ENCODE measurements around the gene RBBP8NL.
"Not testable (repeated sequence)": the region's sequence is repeated elsewhere in the genome, so short reads cannot be mapped to it uniquely, and the experiment has no call there.

The RBBP8NL gene

DNA sequence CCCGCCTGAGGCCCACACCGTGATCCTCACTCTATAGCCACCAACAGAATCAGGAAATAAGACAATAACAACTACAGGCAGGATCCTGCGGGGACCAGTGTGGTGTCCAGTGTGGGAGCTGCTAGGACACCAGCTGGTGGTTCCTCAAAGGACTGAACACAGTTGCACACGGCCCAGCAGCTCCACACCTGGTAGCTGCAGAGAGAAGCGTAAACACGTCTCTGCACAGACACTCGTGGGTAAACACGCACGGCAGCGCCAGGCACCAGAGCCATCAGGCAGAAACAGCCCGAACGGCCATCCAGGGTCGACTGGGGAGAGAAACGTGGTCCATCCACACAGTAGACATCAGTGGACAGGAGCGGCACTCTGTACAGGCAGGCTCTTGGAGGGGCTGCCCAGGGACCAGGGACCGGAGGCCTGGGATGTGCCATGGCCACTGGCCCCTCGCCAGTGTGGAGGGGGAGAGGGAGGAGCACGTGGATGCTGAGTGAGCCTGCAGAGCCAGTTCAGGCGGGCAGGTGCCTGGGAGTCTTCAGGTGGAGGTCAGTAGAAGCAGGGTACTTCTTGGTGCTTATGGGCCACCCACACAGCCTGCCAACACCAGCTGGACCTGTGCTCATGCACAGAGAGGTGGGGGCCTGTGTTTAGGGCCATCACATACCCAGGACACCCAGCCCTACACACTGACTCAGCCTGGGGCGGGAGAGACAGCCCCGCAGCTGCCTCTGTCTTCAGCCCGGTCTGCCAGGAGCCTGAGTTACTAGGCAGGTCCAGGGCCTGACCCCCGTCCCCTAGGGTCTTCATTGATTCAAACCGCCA is 52.8 kb downstream of the RBBP8NL start:
- DNase-seq (ENCODE audit: low read depth): no peak

GRCh38 chr20:62373631-62374179 is 53.6 kb downstream of the RBBP8NL start:
- DNase-seq (ENCODE audit: low read depth): not testable (repeated sequence)

- DNase-seq (ENCODE audit: low read depth): no peak
These were observed 55.0 kb downstream of the RBBP8NL start for GRCh38 chr20:62372042-62372993.

GRCh38 chr20:62371588-62372041 is 55.7 kb downstream of the RBBP8NL start:
- no peak for DNase-seq (ENCODE audit: low read depth)

DNA sequence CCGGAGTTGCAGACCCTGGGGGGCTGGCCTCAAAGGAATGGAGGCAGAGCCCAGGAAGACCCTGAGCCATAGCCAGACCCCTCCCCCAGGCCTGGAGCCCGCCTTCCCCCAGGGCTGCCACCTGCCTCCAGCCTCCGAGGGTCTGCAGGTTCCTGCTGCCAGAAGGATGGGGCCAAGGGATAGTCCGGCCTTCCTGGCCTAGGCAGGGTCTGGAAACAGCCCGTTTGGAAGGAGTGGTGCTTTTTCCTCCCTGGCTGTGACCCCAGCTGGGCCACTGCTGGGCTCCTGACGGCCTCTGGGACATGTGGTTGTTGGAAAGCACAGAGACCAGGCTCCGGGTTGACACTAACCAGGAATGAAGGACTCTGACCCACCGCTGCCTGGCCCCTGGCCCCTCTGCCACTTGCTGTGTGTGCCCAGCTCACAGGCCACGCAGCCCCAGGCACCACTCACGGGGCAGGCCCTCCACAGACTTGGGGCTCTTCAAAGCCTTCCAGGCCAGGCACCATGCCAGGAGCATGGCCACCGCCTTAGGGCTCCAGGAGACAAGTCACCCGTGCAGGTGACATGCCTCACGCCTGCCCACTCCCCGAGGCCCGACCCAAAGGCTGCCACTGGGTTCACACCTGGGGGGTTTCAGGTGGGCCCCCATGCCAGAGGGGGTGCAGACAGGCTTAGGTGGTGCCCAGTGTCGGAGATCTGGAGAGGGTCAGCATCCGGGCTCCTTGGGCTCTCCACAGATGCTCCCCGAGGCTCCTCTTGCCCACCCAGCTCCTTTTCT is 56.3 kb downstream of the RBBP8NL start:
- no peak for DNase-seq (ENCODE audit: low read depth)

- DNase-seq (ENCODE audit: low read depth): no peak
These were observed 57.1 kb downstream of the RBBP8NL start for GRCh38 chr20:62370115-62370806.

DNA sequence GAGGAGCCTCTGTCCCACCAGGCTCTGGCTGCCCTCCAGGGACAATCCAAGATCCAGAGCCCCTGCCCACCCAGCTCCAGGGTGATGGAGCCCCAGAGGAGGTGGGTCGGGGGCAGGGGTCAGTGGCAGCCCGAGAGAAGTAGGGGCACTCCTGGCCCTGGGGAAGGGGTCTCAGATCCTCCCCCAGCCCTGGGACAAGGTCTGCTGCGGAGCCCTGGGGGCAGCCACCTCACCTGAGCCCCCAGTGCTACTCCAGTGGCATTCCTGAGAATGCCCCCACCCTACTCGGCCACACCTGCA is 57.6 kb downstream of the RBBP8NL start:
- no peak for DNase-seq (ENCODE audit: low read depth)

DNA sequence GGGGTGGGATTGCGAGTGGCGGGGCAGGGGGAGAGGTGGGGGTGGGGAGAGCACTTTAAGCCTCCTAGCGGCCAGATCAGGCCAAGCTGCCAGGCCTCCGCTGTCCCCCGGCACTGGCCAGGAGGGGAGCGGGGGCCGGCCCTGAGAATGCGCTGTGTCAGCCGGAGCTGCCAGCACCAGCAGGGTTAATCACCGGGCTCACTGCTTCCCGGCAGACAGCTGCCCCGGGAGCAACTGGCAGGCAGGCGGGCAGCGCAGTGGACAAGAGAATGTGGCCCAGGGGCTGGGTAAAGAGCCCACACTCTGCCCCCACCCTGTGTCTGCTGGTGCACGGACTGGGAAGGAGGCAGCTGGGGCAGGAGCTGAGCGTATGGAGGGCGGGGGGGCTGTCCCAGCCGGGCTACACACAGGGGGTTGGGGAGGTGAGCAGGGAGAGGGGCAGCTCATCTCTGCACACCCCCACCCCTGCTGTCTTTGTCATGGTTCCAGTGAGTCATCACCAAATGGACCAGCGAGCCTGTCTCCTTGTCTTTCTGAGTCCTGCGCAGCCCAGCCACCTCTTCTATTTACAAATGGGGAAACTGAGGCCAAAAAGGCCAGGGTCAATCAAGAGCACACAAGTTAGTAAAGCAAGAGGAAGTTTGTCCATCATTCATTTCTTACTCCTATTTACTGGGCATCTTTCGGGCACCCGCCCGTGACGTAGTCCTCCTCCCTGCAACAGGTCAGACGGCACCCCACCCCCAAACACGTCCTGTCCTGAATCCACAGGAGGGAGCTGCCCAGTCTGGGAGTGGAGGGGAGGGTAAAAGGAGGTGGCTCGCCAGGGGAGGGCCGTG is 58.1 kb downstream of the RBBP8NL start:
- no peak for DNase-seq (ENCODE audit: low read depth)

- DNase-seq (ENCODE audit: low read depth): no peak
These were observed 58.9 kb downstream of the RBBP8NL start for GRCh38 chr20:62368392-62368975.

DNA sequence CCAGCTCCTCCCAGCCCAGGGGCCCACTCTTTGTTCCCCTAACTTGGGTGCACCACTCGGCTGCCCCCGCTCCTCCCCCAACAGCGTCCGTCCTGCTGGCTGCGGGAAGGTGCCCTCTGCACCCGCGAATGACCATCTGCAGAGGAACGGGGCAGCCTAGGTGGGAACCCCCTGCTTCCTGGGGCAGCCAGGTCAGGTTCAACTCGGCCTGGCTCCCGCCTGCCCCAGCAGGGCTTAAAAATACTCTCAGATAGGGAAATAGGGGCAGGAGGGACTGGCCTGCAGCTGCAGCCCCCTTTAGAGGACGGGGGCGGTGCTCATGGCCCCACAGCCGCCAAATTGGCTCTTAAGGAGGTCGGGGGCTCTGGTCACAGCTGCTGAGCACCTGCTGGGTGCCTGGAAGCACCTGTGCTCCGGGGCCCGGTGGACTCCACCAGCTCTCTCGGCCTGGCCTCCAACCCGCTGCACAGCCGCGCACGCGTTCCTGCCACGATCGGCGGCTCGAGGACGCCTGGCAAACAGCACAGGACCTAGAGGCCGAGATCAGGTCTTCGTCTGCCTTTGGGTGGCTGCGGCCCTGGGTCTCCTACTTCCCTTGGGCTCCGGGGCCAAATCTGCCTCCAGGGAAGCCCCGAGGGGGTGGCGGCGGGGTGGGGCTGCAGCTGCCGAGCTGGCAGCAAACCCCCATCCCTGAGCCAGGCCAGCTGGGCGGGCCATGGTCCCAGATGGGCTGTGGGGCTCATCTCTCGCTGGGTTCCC is 59.5 kb downstream of the RBBP8NL start:
- DNase-seq (ENCODE audit: low read depth): no peak

GRCh38 chr20:62367136-62367632 is 60.2 kb downstream of the RBBP8NL start, which contains the start of gene LAMA5:
Gene LAMA5 (minus strand): TSS chr20:62367312. CDS start chr20:62367245, 67 bp downstream.
- no peak for DNase-seq (ENCODE audit: low read depth)

DNA sequence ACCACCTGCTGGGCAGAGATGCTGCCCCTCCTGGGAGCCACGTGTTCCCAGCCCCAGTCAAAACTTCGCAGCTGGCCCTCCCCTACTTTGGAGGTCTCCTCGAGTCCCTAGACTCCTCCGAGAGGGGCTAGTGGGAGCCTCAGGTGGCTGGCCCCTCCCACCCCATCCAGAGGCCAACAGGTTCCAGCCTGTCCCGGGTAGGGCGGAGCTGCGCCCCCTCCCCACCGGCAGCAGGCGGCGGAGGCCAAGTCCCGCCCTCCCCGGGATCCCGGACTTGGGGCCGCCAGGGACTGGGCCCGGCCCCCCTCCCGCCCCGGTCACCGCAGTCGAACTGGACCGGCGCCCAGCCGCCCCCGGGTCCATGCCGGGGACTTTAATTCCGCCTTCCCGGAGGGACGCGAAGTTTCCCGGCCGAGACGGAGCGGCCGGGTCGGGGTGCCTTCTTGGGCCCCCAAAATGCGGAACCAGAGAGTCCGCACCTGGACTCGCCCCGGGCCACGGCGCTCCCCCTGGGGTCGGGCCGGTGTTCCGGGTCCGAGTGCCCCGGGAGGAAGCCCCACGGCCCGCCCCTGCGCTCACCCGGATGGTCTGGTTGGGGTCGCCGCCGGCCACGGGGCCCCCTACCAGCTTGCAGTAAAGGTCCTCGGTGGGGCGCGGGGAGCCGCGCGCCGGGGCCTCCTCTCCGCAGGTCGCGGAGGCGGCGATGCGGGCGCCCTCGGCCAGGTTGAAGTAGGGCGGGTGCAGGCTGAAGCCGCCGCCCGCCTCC is 60.8 kb downstream of the RBBP8NL start:
- DNase-seq (ENCODE audit: low read depth): no peak

DNA sequence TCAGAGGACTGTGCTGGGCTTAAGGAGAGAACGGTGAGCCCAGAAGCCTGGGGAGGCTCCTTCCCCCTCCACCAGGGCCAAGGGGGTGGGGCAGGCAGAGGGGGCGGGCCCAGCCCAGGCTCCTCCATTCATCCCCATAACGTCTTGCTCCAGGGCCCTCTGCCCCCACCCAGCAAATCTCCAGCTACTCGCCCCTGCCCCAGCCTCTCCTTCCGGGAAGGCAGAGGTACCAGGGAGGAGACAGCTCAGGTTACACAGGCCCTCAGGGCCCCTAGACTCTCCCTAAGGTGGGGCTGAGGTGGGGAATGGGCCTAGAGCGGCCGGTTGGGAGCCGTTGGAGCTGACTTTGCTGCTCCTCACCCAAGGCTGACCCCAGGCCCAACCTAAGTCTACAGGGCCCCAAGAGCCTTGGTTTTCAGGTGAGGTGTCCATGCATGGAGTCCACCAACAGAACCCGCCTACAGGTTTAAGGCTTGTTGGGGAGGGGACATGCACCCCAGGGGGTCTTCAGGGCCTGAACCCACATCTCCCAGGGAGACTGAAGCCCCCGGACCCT is 61.4 kb downstream of the RBBP8NL start:
- no peak for DNase-seq (ENCODE audit: low read depth)

DNA sequence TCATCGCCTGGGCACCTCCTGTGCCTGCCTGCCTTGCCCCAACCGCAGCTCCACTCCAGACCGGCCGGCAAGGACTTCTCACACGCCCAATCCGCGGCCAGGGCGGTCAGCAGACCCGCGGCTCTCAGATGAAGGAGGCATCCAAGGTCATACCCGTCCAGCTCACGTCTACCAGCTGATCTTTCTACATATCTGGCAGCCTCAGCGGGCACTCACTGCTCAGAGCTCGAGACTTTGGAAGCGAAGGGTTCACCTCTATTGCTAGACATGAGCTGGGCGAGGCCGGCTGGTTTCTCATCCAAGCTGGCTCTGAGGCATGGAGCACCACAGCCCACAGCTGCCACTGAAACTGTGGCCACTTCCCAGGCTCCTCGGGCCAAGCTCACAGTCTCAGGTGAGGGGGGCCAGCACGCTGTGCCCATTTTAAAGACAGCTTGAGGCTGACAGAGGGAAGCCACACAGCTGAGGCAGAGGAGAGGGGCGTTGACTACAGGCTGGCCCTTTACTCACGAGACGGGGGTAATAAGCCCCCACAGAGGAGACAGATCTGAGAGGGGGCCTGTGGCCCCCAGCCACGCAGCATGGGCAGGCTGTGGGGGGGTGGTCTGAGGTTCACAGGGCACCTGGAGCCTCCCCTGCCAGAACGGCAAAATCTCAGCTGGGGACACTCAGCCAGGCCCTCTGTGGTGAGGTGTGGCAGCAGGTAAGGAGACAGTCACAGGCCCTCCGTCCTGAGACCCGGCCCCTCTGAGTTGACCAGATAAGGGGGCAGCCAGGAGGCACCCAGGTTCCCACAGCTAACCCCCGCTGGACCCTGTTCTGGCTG is 62.2 kb downstream of the RBBP8NL start:
- DNase-seq (ENCODE audit: low read depth): no peak

- no peak for DNase-seq (ENCODE audit: low read depth)
These were observed 63.2 kb downstream of the RBBP8NL start for GRCh38 chr20:62363920-62364851.

All from fibroblast of the conjunctiva (primary cell).